Measurements from ENCODE around the gene NELFE. TPM values are rescaled to one million over a fixed set of nuclear protein-coding genes. Genes with fewer than 3 reads are reported as not detected.
"Not testable (repeated sequence)": the region's sequence is repeated elsewhere in the genome, so short reads cannot be mapped to it uniquely, and the experiment has no call there.

The NELFE gene, protein sequence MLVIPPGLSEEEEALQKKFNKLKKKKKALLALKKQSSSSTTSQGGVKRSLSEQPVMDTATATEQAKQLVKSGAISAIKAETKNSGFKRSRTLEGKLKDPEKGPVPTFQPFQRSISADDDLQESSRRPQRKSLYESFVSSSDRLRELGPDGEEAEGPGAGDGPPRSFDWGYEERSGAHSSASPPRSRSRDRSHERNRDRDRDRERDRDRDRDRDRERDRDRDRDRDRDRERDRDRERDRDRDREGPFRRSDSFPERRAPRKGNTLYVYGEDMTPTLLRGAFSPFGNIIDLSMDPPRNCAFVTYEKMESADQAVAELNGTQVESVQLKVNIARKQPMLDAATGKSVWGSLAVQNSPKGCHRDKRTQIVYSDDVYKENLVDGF
- 10 to 100 TPM; 50.3 to 55.6 TPM for total RNA-seq

DNA sequence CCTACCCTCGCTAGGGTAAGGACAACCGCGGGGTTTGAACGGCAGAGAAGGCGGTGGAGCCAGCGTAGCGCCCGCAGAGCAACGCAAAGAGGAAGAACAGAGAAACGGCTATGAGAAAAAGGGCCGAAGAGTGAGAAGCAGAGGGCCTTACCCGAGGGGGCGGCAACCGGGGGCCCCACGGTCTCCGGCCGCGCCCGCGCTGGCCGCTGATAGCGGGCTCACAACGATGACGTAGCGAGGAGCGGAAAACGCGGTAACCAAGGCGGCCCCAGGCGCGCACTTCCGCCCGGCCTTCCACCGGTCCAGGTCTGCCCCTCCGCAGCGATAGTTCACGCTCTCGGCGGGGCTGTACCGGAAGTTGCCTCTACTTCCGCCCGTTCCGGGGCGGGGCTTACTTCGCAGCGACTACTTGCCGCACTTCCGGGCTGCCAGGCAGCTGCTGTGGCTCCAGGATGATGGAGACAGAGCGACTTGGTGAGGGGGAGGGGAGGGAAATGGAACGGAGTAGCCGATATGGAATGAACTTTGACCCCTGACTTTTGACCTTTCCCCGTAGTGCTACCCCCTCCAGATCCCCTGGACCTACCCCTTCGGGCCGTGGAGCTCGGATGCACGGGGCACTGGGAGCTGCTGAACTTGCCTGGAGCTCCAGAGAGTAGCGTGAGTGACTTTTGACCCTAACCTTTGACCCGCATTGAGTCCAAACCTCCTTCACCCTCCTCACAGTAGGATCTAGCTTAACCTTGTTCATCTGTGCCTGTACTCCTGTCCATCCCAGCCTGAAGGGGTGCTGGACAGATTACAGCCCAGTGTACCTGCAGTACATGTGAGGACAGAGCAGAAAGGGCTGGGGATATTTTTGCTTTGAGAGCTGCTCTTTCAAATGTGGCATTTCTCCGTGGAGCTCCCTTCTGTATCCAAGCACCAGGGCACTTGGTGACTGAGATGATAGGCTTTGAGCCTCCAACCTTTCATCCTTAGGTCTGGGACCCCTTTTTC is at the start of gene NELFE, which contains the start of gene SKIC2:
Gene NELFE (minus strand): TSS at position 231 of the 999 bp plus-strand sequence. CDS start 525 bp downstream, outside the sequence.
Gene SKIC2 (plus strand): TSS at position 435 of the 999 bp plus-strand sequence. CDS start 18 bp downstream, at position 453.
- Histone ChIP-seq H3K36me3 (peaks cover 21% of the 10 kb centered on the region), H3K27me3 (no peaks in the 10 kb centered on the region), H3K4me3 (peak within 1 kb of the TSS; percentile 58), H3K4me1 (peaks cover 6% of the 10 kb centered on the region), H3K27ac (peak within 1 kb of the TSS; percentile 32), H3K9me3 (no peaks in the 10 kb centered on the region), H3K9ac (ENCODE audit: low read depth in 2 of 2, low read length in 2 of 2) (peak within 1 kb of the TSS; percentile 81 to 92)
- TF ChIP-seq, protein P1, sequence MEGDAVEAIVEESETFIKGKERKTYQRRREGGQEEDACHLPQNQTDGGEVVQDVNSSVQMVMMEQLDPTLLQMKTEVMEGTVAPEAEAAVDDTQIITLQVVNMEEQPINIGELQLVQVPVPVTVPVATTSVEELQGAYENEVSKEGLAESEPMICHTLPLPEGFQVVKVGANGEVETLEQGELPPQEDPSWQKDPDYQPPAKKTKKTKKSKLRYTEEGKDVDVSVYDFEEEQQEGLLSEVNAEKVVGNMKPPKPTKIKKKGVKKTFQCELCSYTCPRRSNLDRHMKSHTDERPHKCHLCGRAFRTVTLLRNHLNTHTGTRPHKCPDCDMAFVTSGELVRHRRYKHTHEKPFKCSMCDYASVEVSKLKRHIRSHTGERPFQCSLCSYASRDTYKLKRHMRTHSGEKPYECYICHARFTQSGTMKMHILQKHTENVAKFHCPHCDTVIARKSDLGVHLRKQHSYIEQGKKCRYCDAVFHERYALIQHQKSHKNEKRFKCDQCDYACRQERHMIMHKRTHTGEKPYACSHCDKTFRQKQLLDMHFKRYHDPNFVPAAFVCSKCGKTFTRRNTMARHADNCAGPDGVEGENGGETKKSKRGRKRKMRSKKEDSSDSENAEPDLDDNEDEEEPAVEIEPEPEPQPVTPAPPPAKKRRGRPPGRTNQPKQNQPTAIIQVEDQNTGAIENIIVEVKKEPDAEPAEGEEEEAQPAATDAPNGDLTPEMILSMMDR (IDR thresholded peaks at IDR 0.05), result no peak
- DNase-seq, result peak; percentile 99
- intact Hi-C loops (cut with DNase I), result loop anchor here (10.0 kb wide), 2 partner anchors 194 to 284 kb away; partner anchors contain the start of gene SAPCD1

DNA sequence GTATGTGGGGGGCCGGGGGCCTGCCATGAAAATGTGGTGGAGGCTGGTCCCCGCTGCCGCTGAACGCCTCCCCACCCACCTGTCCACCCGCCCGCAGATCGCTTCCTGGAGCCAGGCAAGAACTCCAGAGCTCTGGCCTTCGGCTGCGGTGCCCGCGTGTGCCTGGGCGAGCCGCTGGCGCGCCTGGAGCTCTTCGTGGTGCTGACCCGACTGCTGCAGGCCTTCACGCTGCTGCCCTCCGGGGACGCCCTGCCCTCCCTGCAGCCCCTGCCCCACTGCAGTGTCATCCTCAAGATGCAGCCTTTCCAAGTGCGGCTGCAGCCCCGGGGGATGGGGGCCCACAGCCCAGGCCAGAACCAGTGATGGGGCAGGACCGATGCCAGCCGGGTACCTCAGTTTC is 49.3 kb upstream of the NELFE start:
- H3K4me3 ChIP-seq; H3K9me3 ChIP-seq; H3K27ac ChIP-seq; H3K27me3 ChIP-seq; DNase-seq; H3K9ac ChIP-seq (ENCODE audit: low read depth in 2 of 2, low read length in 2 of 2); H3K36me3 ChIP-seq; intact Hi-C loops (cut with DNase I); H3K4me1 ChIP-seq: not testable (repeated sequence)

DNA sequence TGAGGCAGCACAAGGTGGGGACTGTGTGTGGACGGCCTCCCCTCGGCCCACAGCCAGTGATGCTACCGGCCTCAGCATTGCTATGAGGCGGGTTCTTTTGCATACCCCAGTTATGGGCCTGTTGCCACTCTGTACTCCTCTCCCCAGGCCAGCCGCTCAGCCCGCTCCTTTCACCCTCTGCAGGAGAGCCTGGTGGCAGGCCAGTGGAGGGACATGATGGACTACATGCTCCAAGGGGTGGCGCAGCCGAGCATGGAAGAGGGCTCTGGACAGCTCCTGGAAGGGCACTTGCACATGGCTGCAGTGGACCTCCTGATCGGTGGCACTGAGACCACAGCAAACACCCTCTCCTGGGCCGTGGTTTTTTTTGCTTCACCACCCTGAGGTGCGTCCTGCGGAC is 48.3 kb upstream of the NELFE start:
- H3K4me1 ChIP-seq; H3K27ac ChIP-seq; H3K36me3 ChIP-seq; H3K27me3 ChIP-seq; H3K9ac ChIP-seq (ENCODE audit: low read depth in 2 of 2, low read length in 2 of 2); intact Hi-C loops (cut with DNase I); H3K9me3 ChIP-seq; H3K4me3 ChIP-seq: not testable (repeated sequence)
- DNase-seq, result peak; percentile 14

DNA sequence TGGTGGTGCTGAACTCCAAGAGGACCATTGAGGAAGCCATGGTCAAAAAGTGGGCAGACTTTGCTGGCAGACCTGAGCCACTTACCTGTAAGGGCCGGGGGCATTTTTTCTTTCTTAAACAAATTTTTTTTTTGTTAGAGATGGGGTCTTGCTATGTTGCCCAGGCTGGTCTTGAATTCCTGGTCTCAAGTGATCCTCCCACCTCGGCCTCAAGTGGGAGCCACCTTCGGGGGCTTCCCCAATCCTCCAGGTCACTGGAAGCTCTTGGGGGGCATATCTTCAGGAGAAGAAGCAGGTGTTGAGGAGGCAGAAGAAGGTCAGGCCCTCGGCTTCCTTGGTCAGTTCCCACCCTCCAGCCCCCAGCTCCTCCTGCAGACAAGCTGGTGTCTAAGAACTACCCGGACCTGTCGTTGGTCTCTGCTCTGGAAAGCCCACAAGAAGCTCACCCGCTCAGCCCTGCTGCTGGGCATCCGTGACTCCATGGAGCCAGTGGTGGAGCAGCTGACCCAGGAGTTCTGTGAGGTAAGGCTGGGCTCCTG is 47.3 kb upstream of the NELFE start:
- H3K4me3 ChIP-seq; intact Hi-C loops (cut with DNase I); H3K36me3 ChIP-seq; H3K27ac ChIP-seq; H3K4me1 ChIP-seq; H3K9ac ChIP-seq (ENCODE audit: low read depth in 2 of 2, low read length in 2 of 2); H3K27me3 ChIP-seq; H3K9me3 ChIP-seq: not testable (repeated sequence)
- peak; percentile 3 for DNase-seq

DNA sequence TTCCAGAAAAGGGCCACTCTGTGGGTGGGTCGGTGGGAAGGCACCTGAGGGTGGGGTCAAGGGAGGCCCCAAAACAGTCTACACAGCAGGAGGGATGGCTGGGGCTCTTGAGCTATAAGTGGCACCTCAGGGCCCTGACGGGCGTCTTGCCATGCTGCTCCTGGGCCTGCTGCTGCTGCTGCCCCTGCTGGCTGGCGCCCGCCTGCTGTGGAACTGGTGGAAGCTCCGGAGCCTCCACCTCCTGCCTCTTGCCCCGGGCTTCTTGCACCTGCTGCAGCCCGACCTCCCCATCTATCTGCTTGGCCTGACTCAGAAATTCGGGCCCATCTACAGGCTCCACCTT is 46.7 kb upstream of the NELFE start:
- H3K27me3 ChIP-seq; H3K4me3 ChIP-seq; H3K4me1 ChIP-seq; intact Hi-C loops (cut with DNase I); H3K27ac ChIP-seq; H3K9me3 ChIP-seq; H3K9ac ChIP-seq (ENCODE audit: low read depth in 2 of 2, low read length in 2 of 2); DNase-seq; H3K36me3 ChIP-seq: not testable (repeated sequence)

DNA sequence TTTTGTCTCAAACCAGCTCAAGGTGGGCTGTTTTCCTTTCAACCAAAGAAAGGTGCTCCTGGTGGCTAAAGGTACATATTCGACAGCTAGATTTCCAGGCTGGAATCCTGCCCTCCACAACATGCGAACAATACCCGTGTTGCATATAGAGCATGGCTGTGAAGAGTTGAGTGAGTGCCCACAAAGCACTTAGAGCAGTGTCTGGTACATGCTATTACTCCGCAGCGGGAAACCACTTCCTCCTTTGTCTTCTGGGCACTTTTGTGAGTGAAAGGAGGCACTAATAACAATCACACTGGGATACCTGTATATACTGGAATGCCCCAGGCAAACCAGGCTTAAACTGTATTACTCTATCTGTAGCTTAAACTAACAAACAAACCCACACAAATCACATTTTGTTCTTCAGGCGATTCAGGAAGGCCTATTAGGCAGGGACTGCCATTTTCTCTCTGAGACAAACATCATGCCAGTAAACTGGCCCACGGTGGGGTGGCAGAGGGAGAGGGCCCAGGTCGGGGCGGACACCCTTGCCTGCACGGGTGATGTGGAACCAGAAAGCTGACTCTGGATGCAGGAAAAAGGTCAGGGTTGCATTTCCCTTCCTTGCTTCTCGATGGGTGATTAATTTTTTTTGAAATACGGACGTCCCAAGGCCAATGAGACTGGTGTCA is 46.2 kb upstream of the NELFE start:
- H3K4me3 ChIP-seq; H3K27ac ChIP-seq; H3K9ac ChIP-seq (ENCODE audit: low read depth in 2 of 2, low read length in 2 of 2); intact Hi-C loops (cut with DNase I); H3K4me1 ChIP-seq; H3K9me3 ChIP-seq; H3K36me3 ChIP-seq; H3K27me3 ChIP-seq: not testable (repeated sequence)
- DNase-seq, result peak; percentile 5

DNA sequence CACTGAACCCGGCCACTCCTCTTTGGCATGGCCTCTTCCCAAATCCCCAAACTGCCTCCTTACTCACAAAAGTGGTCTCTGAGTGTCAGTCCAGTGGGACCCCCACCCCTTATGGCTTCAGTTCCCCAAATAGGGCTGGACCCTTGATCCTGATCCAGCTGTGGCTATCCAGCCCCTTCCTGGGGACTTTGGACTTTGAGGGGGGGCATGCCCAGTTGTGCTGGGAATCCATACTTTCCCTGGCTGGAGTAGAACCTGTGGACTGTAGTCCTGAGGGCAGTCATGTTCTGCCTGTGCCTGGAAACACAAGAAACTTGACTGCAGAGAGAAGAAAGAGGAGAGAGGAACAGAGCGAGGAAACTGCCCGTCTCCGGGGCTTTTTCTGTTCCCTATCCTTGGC is 45.6 kb upstream of the NELFE start:
- H3K4me3 ChIP-seq; H3K9ac ChIP-seq (ENCODE audit: low read depth in 2 of 2, low read length in 2 of 2); H3K27ac ChIP-seq; DNase-seq; intact Hi-C loops (cut with DNase I); H3K27me3 ChIP-seq; H3K4me1 ChIP-seq; H3K9me3 ChIP-seq; H3K36me3 ChIP-seq: not testable (repeated sequence)

DNA sequence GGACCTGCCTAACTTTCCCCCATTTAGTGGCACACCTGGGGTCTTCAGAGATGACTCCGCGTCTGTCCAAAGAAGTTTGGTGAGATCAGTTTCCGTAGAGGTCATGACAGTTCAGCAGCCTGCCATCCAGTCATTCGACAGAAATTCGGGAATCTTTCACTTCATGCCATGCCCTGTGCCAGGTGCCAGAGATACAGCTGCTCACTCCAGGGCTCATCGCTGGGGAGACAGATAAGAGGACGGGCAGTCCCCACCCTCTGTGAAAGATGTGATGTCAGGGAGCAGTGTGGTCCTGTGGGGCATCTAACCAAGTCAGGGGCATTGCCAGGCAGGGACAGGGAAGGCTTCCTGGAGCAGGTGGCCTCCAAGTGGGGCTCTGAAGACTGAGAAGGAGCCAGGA is 44.5 kb upstream of the NELFE start:
- intact Hi-C loops (cut with DNase I); H3K9ac ChIP-seq (ENCODE audit: low read depth in 2 of 2, low read length in 2 of 2); H3K36me3 ChIP-seq; H3K4me3 ChIP-seq; DNase-seq; H3K9me3 ChIP-seq; H3K4me1 ChIP-seq; H3K27ac ChIP-seq; H3K27me3 ChIP-seq: not testable (repeated sequence)

DNA sequence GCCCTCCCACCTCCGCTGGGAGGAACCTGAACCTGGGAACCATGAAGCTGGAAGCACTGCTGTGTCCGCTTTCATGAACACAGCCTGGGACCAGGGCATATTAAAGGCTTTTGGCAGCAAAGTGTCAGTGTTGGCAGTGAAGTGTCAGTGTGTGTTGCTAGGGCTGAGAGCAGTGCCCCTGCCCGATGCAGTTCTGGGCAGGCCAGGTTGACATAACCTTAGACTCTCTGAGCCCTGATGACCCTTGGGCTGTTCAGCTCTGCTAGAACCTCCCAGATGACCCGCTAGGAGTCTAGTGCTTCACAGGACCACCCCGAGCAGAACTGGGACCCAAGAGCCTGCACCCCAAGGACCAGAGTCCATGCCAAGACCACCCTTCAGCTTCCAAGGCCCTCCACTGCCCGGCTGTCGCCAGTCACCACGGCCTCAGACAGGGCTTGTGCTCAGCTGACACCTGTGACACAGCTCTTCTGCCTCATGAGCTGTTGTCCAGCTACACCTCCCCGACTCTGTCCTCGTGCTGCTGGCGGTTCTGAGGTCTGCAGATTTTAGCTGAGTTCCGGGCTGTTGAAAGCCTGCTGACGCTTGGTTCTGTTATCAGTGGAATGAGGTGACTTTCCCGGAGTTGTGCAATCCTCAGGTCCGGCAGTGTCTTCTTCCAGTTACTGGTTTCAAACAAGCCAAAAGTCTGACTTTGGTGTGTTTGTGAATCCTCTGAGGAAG is 43.9 kb upstream of the NELFE start:
- not testable (repeated sequence) for DNase-seq

DNA sequence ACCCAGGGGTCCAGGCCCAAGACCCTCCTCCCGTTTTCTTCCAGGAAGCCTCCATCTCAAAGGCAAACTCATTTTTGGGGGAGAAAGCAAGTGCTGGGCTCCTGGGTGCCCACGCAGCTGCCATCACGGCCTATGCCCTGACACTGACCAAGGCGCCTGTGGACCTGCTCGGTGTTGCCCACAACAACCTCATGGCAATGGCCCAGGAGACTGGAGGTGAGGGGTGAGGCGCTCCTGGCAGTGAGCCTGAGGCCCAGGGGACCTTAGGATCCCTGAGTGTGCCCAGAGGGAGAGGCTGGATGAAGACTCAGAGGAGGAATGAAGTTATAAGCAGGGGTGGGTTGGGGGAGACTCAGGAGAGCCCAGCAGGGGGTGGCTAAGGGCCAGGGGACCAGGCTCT is 37.6 kb upstream of the NELFE start:
- intact Hi-C loops (cut with DNase I); H3K4me1 ChIP-seq; H3K4me3 ChIP-seq; H3K36me3 ChIP-seq; H3K27me3 ChIP-seq; H3K9ac ChIP-seq (ENCODE audit: low read depth in 2 of 2, low read length in 2 of 2); DNase-seq; H3K9me3 ChIP-seq; H3K27ac ChIP-seq: not testable (repeated sequence)

More for the DNA sequence above, 43.9 kb upstream of the NELFE start:
- H3K9ac ChIP-seq (ENCODE audit: low read depth in 2 of 2, low read length in 2 of 2); intact Hi-C loops (cut with DNase I); H3K4me3 ChIP-seq; H3K36me3 ChIP-seq; H3K4me1 ChIP-seq; H3K27ac ChIP-seq; H3K9me3 ChIP-seq; H3K27me3 ChIP-seq: not testable (repeated sequence)

DNA sequence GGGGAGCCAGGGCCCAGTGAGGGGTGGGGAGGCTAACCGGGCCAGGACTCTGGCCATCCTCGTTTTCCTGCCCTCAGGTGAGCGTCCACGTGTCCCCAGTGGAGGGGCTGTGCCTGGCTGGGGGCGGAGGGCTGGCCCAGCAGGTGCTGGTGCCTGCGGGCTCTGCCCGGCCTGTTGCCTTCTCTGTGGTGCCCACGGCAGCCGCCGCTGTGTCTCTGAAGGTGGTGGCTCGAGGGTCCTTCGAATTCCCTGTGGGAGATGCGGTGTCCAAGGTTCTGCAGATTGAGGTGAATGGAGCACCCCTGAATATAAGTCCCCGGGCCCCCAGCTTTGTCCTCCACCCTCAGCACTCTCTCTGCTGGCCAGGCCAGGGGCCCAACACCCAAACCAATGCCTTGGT is 35.6 kb upstream of the NELFE start:
- H3K27me3 ChIP-seq; H3K4me1 ChIP-seq; H3K9me3 ChIP-seq; H3K9ac ChIP-seq (ENCODE audit: low read depth in 2 of 2, low read length in 2 of 2); H3K36me3 ChIP-seq; H3K4me3 ChIP-seq; H3K27ac ChIP-seq; DNase-seq; intact Hi-C loops (cut with DNase I): not testable (repeated sequence)
